H1 (cell line): ENCODE results near the gene OPHN1. TPM values are rescaled to one million over a fixed set of nuclear protein-coding genes. Genes with fewer than 3 reads are reported as not detected.

Experiments
- CTCF ChIA-PET: fragments of 300-600 bp; sonication (Branson Sonifier 250); formaldehyde crosslinking; loops from one replicate; lab custom pipeline; 2021; ENCODE audit not compliant: partially characterized antibody; lab: Charles Lee
- POLR2A ChIA-PET: fragments of 300-600 bp; sonication (Branson Sonifier 250); formaldehyde crosslinking; loops from one replicate; lab custom pipeline; 2021; ENCODE audit warnings: inconsistent platforms; ENCODE audit not compliant: partially characterized antibody; lab: Charles Lee
- DNase-seq, 2 experiments: peaks; one replicate each; pipeline versions ENCODE4 v3.0.0 to v3.0.0-alpha.2; 2010 to 2022; ENCODE audit warnings: low spot score in 2 of 2, low read depth in 1 of 2, mixed read lengths in 1 of 2
- FAIRE-seq: peaks from 2 replicates; lab custom pipeline; 2011; peaks lifted over from hg19 to GRCh38; lab: Jason Lieb, UNC
- H2AFZ ChIP-seq: 2 replicates; pipeline ENCODE4 v1.8.1; 2012; ENCODE audit warnings: low read length, inconsistent platforms
- H2AK5ac ChIP-seq: 2 replicates; pipeline ENCODE4 v1.6.1; 2013; ENCODE audit warnings: low read depth, low read length
- H2BK120ac ChIP-seq: replicated peaks from 2 replicates; pipeline ENCODE3; 2013; ENCODE audit warnings: low read depth, low read length, inconsistent platforms
- H2BK12ac ChIP-seq: 2 replicates; pipeline ENCODE4 v1.6.1; 2013; ENCODE audit warnings: low read depth, low read length
- H2BK15ac ChIP-seq: 2 replicates; pipeline ENCODE4 v1.6.1; 2013; ENCODE audit warnings: low read length
- H2BK20ac ChIP-seq: 2 replicates; pipeline ENCODE4 v1.6.1; 2013; ENCODE audit warnings: low read length
- H2BK5ac ChIP-seq: 2 replicates; pipeline ENCODE4 v1.6.1; 2013; ENCODE audit warnings: low read depth, low read length
- H3K14ac ChIP-seq: 2 replicates; pipeline ENCODE4 v1.6.1; 2013; ENCODE audit warnings: inconsistent platforms; ENCODE audit not compliant: insufficient read length
- H3K18ac ChIP-seq: 2 replicates; pipeline ENCODE4 v1.6.1; 2013; ENCODE audit warnings: low read length; ENCODE audit errors: extremely low read depth
- H3K23ac ChIP-seq: 2 replicates; pipeline ENCODE4 v1.6.1; 2013; ENCODE audit warnings: inconsistent platforms; ENCODE audit not compliant: insufficient read length
- H3K23me2 ChIP-seq: 2 replicates; pipeline ENCODE4 v1.6.1; 2013; ENCODE audit warnings: low read depth, low read length
- H3K27ac ChIP-seq: 2 replicates; pipeline ENCODE4 v1.6.1; 2011; ENCODE audit warnings: low read depth, low read length, inconsistent platforms
- H3K27me3 ChIP-seq, 4 experiments: replicated peaks in 1 of 4; 1 replicate in 1 of 4; 2 replicates in 3 of 4; pipeline versions ENCODE4 v1.6.1 to v1.8.1; 2011 to 2013; ENCODE audit warnings: low read length in 3 of 4, mild to moderate bottlenecking in 3 of 4, inconsistent platforms in 2 of 4, mixed read lengths in 2 of 4, moderate library complexity in 1 of 4; ENCODE audit not compliant: control insufficient read depth in 3 of 4, insufficient read depth in 3 of 4; ENCODE audit errors: extremely low read depth in 1 of 4
- H3K36me3 ChIP-seq, 4 experiments: 2 replicates each; pipeline versions ENCODE4 v1.6.1 to v1.8.1; 2011 to 2013; ENCODE audit warnings: mild to moderate bottlenecking in 4 of 4, low read length in 3 of 4, moderate library complexity in 2 of 4, control low read depth in 1 of 4, inconsistent platforms in 1 of 4; ENCODE audit not compliant: insufficient read depth in 4 of 4, control insufficient read depth in 2 of 4
- H3K4ac ChIP-seq: replicated peaks from 2 replicates; pipeline ENCODE3; 2013; ENCODE audit warnings: low read length, low read depth, mixed read lengths, inconsistent platforms; ENCODE audit not compliant: insufficient read length
- H3K4me1 ChIP-seq, 4 experiments: replicated peaks in 1 of 4; 1 replicate in 1 of 4; 2 replicates in 3 of 4; pipeline versions ENCODE4 v1.6.1 to v1.8.1; 2011 to 2013; ENCODE audit warnings: low read length in 3 of 4, inconsistent platforms in 2 of 4, mixed read lengths in 1 of 4; ENCODE audit not compliant: insufficient read depth in 4 of 4, control insufficient read depth in 3 of 4
- H3K4me2 ChIP-seq, 2 experiments: 2 replicates each; pipeline versions ENCODE4 v1.6.1 to v1.8.1; 2011 to 2013; ENCODE audit warnings: low read depth in 2 of 2, low read length in 2 of 2, control low read depth in 1 of 2, inconsistent platforms in 1 of 2, mild to moderate bottlenecking in 1 of 2; ENCODE audit not compliant: insufficient read depth in 1 of 2
- H3K4me3 ChIP-seq, 4 experiments: fragments of 200-600, 300-600 bp in 1 of 4; sonication (generic), shearing (Covaris generic), sonication (Bioruptor Twin) in 1 of 4; 2 replicates each; pipeline versions ENCODE4 v1.5.1 to v1.8.1; 2011 to 2016; ENCODE audit warnings: low read length in 4 of 4, low read depth in 3 of 4, control low read depth in 2 of 4, inconsistent platforms in 2 of 4, mild to moderate bottlenecking in 2 of 4, mixed read lengths in 1 of 4, moderate library complexity in 1 of 4; ENCODE audit not compliant: insufficient read depth in 2 of 4; ENCODE audit errors: extremely low read depth in 1 of 4
- H3K56ac ChIP-seq: replicated peaks from 2 replicates; pipeline ENCODE3; 2013; ENCODE audit warnings: low read depth, mild to moderate bottlenecking, mixed read lengths, low read length, inconsistent platforms; ENCODE audit not compliant: insufficient read length
- H3K79me1 ChIP-seq: 2 replicates; pipeline ENCODE4 v1.6.1; 2013; ENCODE audit warnings: low read depth, low read length, control low read depth
- H3K79me2 ChIP-seq, 2 experiments: 2 replicates each; pipeline versions ENCODE4 v1.6.1 to v1.8.1; 2012 to 2013; ENCODE audit warnings: low read length in 2 of 2, mild to moderate bottlenecking in 2 of 2, inconsistent platforms in 1 of 2; ENCODE audit not compliant: insufficient read depth in 2 of 2, control insufficient read depth in 1 of 2
- H3K9ac ChIP-seq, 4 experiments: replicated peaks in 1 of 4; 1 replicate in 1 of 4; 2 replicates in 3 of 4; pipeline versions ENCODE4 v1.6.1 to v1.8.1; 2011 to 2013; ENCODE audit warnings: low read depth in 3 of 4, low read length in 3 of 4, control low read depth in 2 of 4, mild to moderate bottlenecking in 2 of 4, moderate library complexity in 2 of 4, inconsistent platforms in 1 of 4; ENCODE audit errors: extremely low read depth in 1 of 4
- H3K9me3 ChIP-seq, 2 experiments: 2 replicates each; pipeline versions ENCODE4 v1.6.1 to v1.8.1; 2012 to 2013; ENCODE audit warnings: mild to moderate bottlenecking in 2 of 2, moderate library complexity in 2 of 2, control low read depth in 1 of 2, inconsistent platforms in 1 of 2, low read depth in 1 of 2, low read length in 1 of 2, mixed read lengths in 1 of 2; ENCODE audit not compliant: insufficient read depth in 2 of 2
- H4K20me1 ChIP-seq, 2 experiments: replicated peaks in 1 of 2; 2 replicates each; pipeline versions ENCODE3 to v1.8.1; 2011 to 2013; ENCODE audit warnings: inconsistent platforms in 2 of 2, low read length in 2 of 2, mild to moderate bottlenecking in 1 of 2; ENCODE audit not compliant: insufficient read depth in 2 of 2, control insufficient read depth in 1 of 2
- H4K5ac ChIP-seq: 2 replicates; pipeline ENCODE4 v1.6.1; 2013; ENCODE audit warnings: low read length, low read depth, mixed read lengths, inconsistent platforms; ENCODE audit not compliant: insufficient read length
- H4K8ac ChIP-seq: 2 replicates; pipeline ENCODE4 v1.8.0; 2013; ENCODE audit warnings: mild to moderate bottlenecking, moderate library complexity, low read length, inconsistent platforms; ENCODE audit not compliant: insufficient read depth; ENCODE audit errors: extremely low read depth
- H4K91ac ChIP-seq: replicated peaks from 2 replicates; pipeline ENCODE3; 2013; ENCODE audit warnings: low read length, mixed read lengths, inconsistent platforms; ENCODE audit not compliant: insufficient read length
- BCL11A ChIP-seq, 2 experiments: IDR thresholded peaks; one replicate each; pipeline ENCODE4 v1.6.1; 2011; ENCODE audit warnings: low read depth in 2 of 2, low read length in 2 of 2, mild to moderate bottlenecking in 2 of 2
- BRCA1 ChIP-seq: IDR thresholded peaks from 2 replicates; pipeline ENCODE4 v1.6.1; 2012; ENCODE audit warnings: low read depth, low read length, improper control_type of control experiment
- CBX5 ChIP-seq: fragments of 300-800, 300-1000 bp; sonication (generic); IDR thresholded peaks from 2 replicates; pipeline ENCODE4 v1.7.1; 2016; ENCODE audit warnings: antibody characterized with exemption, low read length, low read depth
- EP300 ChIP-seq, 2 experiments: IDR thresholded peaks; 1 replicate in 1 of 2; 2 replicates in 1 of 2; pipeline ENCODE4 v1.6.1; 2011 to 2012; ENCODE audit warnings: low read depth in 2 of 2, low read length in 2 of 2, mild to moderate bottlenecking in 2 of 2, borderline replicate concordance in 1 of 2, inconsistent platforms in 1 of 2, moderate library complexity in 1 of 2
- MAFK ChIP-seq: IDR thresholded peaks from 2 replicates; pipeline ENCODE4 v1.6.1; 2012; ENCODE audit warnings: low read depth, mild to moderate bottlenecking, improper control_type of control experiment, low read length
- RBBP5 ChIP-seq: IDR thresholded peaks from 2 replicates; pipeline ENCODE4 v1.7.1; 2012; ENCODE audit warnings: low read depth, mild to moderate bottlenecking, inconsistent platforms, low read length, moderate library complexity, borderline replicate concordance
- RNF2 ChIP-seq: fragments of 200-900, 300-1000 bp; sonication (generic); IDR thresholded peaks from 2 replicates; pipeline ENCODE4 v1.7.1; 2016; ENCODE audit warnings: borderline replicate concordance, low read depth, mild to moderate bottlenecking, antibody characterized with exemption, low read length; ENCODE audit not compliant: poor library complexity, severe bottlenecking; ENCODE audit errors: missing control alignments
- SIRT6 ChIP-seq: IDR thresholded peaks from one replicate; pipeline ENCODE4 v1.7.1; 2012; ENCODE audit warnings: low read length, inconsistent platforms
- TAF7 ChIP-seq: optimal IDR thresholded peaks from 2 replicates; pipeline ENCODE3; 2011; ENCODE audit warnings: low read depth, mild to moderate bottlenecking, inconsistent platforms, low read length, moderate library complexity, borderline replicate concordance
- TCF12 ChIP-seq: IDR thresholded peaks from 2 replicates; pipeline ENCODE4 v1.6.1; 2011; ENCODE audit warnings: low read depth, mild to moderate bottlenecking, low read length
- TEAD4 ChIP-seq: IDR thresholded peaks from 2 replicates; pipeline ENCODE4 v1.6.1; 2012; ENCODE audit warnings: low read depth, low read length, inconsistent platforms, mixed read lengths
- ZNF274 ChIP-seq: IDR thresholded peaks from 2 replicates; pipeline ENCODE4 v1.7.0; 2012; ENCODE audit warnings: low read length, borderline replicate concordance; ENCODE audit errors: extremely low read depth
- WGBS, 2 experiments: shearing (Covaris generic) in 1 of 2; methylation state at CpG; one replicate each; pipeline versions ENCODE4 v1.1.6 to v1.1.7; 2013 to 2015; ENCODE audit warnings: low lambda C conversion rate in 2 of 2, mixed read lengths in 2 of 2, inconsistent platforms in 1 of 2, low coverage in 1 of 2, missing lambda C conversion rate in 1 of 2; ENCODE audit not compliant: insufficient replicate concordance in 2 of 2, insufficient coverage in 1 of 2, insufficient read length in 1 of 2; ENCODE audit errors: extremely low coverage in 1 of 2, missing lambda C conversion rate in 1 of 2; 5-methylcytosine and 5-hydroxymethylcytosine counted together
- polyA plus RNA-seq, 7 experiments: library from polyadenylated mRNA; depleted of rRNA in 3 of 7; stranded (reverse) in 5 of 7; unstranded in 2 of 7; fragments of >200 nt in 5 of 7; fragments of 200-250 nt in 2 of 7; gene quantifications; 1 replicate in 5 of 7; 2 replicates in 1 of 7; 4 replicates in 1 of 7; pipeline versions ENCODE4 v1.2.1 to v1.2.3, GENCODE V29; 2011 to 2013; ENCODE audit warnings: missing spikeins in 2 of 7, mixed read lengths in 2 of 7
- total RNA-seq: library from RNA; stranded (reverse); fragmentation: NEBNext Ultra II Directional; extraction: Animal tissue kit (Norgen Biotek cat#: 25700); gene quantifications from 2 replicates; pipeline ENCODE4 v1.2.1, GENCODE V29; 2021

OPHN1 gene
- total and polyA plus RNA-seq, 2 of the 8 experiments (the other 6 are each of a cell fraction or from before 2014, with no cell fraction given) = 1.2 to 3.5 TPM

DNA sequence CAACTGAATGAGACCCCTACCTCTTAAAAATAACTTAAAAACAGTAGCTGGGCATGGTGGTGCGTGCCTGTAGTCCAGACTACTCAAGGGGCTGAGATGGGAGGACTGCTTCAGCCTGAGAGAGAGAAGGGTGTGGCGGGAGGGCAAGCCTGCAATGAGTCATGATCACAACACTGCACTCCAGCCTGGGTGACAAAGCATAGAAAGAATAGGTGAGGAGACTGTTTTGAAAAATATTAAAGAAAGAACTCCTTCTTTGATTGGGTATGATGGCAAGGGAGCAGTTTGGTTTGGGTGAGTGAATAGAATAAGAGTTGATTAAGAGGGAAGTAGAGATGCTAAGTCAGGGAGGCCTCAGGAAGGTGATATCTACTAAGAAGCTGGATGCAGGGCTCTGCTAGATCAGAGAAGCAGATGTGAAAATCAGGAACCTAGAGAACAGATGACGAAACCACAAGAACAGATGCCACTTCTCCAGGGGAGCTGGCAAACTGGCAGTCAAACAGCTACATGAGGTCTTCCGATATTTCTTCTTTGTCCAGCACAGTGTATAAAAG lies 318.6 kb downstream of the OPHN1 start:
- Histone ChIP-seq H4K8ac (no peak overlapping the region), H3K27ac (no peak overlapping the region), H3K27me3 (no peaks in the 10 kb centered on the region), H3K4me1 (peaks cover 0 to 3% (median 1%) of the 10 kb centered on the region in 4 experiments; a peak in 2 of 7 replicates), H4K91ac (no peak overlapping the region), H4K20me1 (no peaks in the 10 kb centered on the region), H3K23ac (no peak overlapping the region), H3K18ac (no peak overlapping the region), H3K9me3 (no peaks in the 10 kb centered on the region), H3K9ac (no peak overlapping the region), H2BK20ac (no peak overlapping the region), H2BK12ac (no peak overlapping the region), H2BK15ac (no peak overlapping the region), H3K4me2 (no peak overlapping the region), H3K36me3 (no peaks in the 10 kb centered on the region), H2AFZ (no peak overlapping the region), H3K56ac (no peak overlapping the region), H3K4me3 (no peak overlapping the region), H2AK5ac (no peak overlapping the region), H2BK5ac (no peak overlapping the region), H3K23me2 (no peaks in the 10 kb centered on the region), H3K4ac (no peak overlapping the region), H3K14ac (no peak overlapping the region), H3K79me1 (no peaks in the 10 kb centered on the region), H2BK120ac (no peak overlapping the region), H3K79me2 (no peaks in the 10 kb centered on the region), H4K5ac (no peak overlapping the region)
- WGBS, 2 experiments = 87% methylated on average over 4 of the region's 4 CpGs; no CpG with 5 or more reads in 1 of the 2 experiments
- CTCF ChIA-PET = no interaction called here
- FAIRE-seq (no peak), DNase-seq (no peak)
- POLR2A ChIA-PET = interaction anchor here (0.6 kb wide), 1 partner anchor 566 kb away, joined by 3 read pairs; no protein-coding TSS in a partner anchor
- TF ChIP-seq TEAD4 (no peak), TCF12 (no peak), BCL11A (IDR thresholded peaks at IDR 0.05; ENCODE audit: low read depth in 2 of 2, low read length in 2 of 2) (no peak), TAF7 (no peak), CBX5 (no peak), RNF2 (no peak), BRCA1 (no peak), EP300 (IDR thresholded peaks at IDR 0.05; ENCODE audit: borderline replicate concordance in 1 of 2, low read depth in 2 of 2, low read length in 2 of 2) (no peak), MAFK (no peak), ZNF274 (no peak), SIRT6 (no peak), RBBP5 (no peak)
